Mucosa of descending colon (tissue), 3 donors: ENCODE data around the gene IFNAR1. TPM values are rescaled to one million over a fixed set of nuclear protein-coding genes. Genes with fewer than 3 reads are reported as not detected.
"Not testable (repeated sequence)": the region's sequence is repeated elsewhere in the genome, so short reads cannot be mapped to it uniquely, and the experiment has no call there.

ENCODE experiments used
- ATAC-seq: fragments of 200-7000 bp; cut with Tn5 transposase; one replicate; pipeline ENCODE4 v1.9.1; 2020; ENCODE audit warnings: mild to moderate bottlenecking, moderate library complexity
- DNase-seq, 3 donors: peaks; one replicate each; pipeline ENCODE4 v3.0.0-alpha.2; 2020
- H3K36me3 ChIP-seq: fragments of 200-600 bp; one replicate; pipeline ENCODE4 v1.8.0; 2021; ENCODE audit warnings: low read depth, mild to moderate bottlenecking
- H3K4me1 ChIP-seq: fragments of 200-600 bp; one replicate; pipeline ENCODE4 v1.8.0; 2021; ENCODE audit warnings: low read depth, mild to moderate bottlenecking
- H3K4me3 ChIP-seq: fragments of 200-600 bp; one replicate; pipeline ENCODE4 v1.8.0; 2021; ENCODE audit warnings: mild to moderate bottlenecking
- H3K9me3 ChIP-seq: fragments of 200-600 bp; one replicate; pipeline ENCODE4 v1.8.0; 2021; ENCODE audit warnings: mild to moderate bottlenecking
- CTCF ChIP-seq: fragments of 200-600 bp; IDR thresholded peaks from one replicate; pipeline ENCODE4 v1.8.0; 2022; ENCODE audit warnings: antibody characterized with exemption, mild to moderate bottlenecking
- intact Hi-C, 2 donors: fragments of 100-400 bp; cut with DNase I in 1 of 2; cut with micrococcal nuclease in 1 of 2; formaldehyde crosslinking; loops; one replicate each; pipeline versions ENCODE4 v1.11.0 to v1.11.1; 2022; cut with DNase I, micrococcal nuclease
- total RNA-seq, 3 donors: library from RNA; stranded (reverse); fragmentation: NEBNext Ultra II Directional in 2 of 3; extraction: Animal tissue kit (Norgen Biotek cat#: 25700) in 2 of 3; gene quantifications; one replicate each; pipeline versions ENCODE4 v1.2.1 to v1.2.4, GENCODE V29; 2021 to 2023
- donor health status: DM: no; HTN: no; CAD: no; lungs with moderate emphysema.
- donor health status: DM: no; HTN: no; CAD: no.
- donor health status: DM: no; HTN: yes; CAD: no.

IFNAR1 gene
- total RNA-seq, 3 donors from 2014 or later = 41.9 to 49.5 (median 43.3) TPM

DNA sequence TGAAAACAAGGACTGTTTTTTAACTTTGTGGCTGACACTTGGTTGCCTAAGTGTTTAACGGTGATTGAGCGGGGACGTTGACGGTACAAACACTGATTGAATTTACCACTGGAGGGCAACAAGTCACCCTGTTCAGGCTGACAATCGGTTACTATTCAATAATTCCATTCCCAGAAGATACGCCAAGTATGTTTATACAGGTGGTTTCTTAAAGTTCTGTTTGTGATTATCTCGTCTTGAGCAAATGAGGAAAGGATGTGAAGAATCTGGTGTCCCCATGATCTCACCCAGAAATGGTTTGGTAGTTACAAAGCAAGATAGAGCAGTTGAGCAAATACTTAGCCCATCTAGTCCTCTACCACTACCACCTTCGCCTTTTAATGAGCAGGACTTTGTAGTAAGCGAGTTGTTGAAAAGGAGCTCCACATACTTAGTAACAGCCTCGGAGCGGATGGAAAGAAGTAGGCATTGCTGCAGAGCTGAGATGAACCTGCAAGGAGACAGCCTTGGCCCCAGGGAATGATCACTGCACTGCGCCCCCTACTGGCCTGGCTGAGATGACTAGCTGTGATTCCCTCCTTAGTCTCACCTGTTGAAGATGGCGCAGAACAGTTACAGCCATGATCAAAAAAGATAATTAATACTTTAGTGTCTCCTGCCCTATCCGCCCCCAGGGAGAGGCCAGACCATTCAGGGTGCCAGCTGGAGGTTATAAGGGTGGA is 36.3 kb downstream of the IFNAR1 start:
- Histone ChIP-seq H3K4me1 (peaks cover 15% of the 10 kb centered on the region), H3K36me3 (no peaks in the 10 kb centered on the region), H3K9me3 (no peaks in the 10 kb centered on the region), H3K4me3 (no peak overlapping the region)
- ATAC-seq = peak; percentile 90
- intact Hi-C loops = loop anchor here in 1 of 2 donors (5.0 kb wide), 1 partner anchor 34 kb away; no protein-coding TSS in a partner anchor
- peak; percentile 49 for TF ChIP-seq CTCF
- DNase-seq = peak; percentile 85 to 93 (median 92)

GRCh38 chr21:33362044-33362555 is 37.3 kb downstream of the IFNAR1 start:
- no peak for TF ChIP-seq CTCF
- Histone ChIP-seq H3K4me1 (peaks cover 15% of the 10 kb centered on the region), H3K36me3 (no peaks in the 10 kb centered on the region), H3K9me3 (peaks cover 5% of the 10 kb centered on the region), H3K4me3 (no peak overlapping the region)
- peak in 1 of 3 donors; percentile 63 for DNase-seq
- peak; percentile 70 for ATAC-seq
- intact Hi-C loops = loop anchor here in 1 of 2 donors (5.0 kb wide), 1 partner anchor 35 kb away; no protein-coding TSS in a partner anchor

DNA sequence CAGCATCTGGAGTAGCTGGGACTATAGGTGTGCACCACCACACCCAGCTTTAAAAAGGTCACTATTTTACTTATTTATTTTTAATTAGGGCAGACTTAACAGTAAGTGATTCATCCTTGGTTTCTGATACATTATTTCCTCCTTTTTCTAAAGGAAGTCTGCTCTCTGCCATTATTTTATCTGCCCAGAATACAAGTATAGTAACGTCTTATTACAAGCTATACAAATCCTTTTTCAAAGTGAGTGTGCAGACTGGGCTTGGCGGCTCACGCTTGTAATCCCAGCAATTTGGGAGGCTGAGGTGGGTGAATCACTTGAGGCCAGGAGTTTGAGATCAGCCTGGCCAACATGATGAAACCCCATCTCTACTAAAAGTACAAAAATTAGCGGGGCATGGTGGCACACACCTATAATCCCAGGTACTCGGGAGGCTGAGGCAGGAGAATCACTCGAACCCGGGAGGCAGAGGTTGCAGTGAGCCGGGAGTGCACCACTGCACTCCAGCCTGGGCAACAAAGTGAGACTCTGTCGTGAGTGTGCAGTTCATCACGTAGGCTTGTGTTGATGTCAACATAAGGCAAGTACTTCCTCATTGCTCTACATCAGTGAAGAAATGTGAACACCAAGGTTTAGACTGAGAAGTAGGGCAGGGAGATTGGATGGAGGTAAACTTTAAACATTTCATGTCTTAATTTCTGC is 39.3 kb downstream of the IFNAR1 start:
- peaks cover 17% of the 10 kb centered on the region for H3K9me3 ChIP-seq
- H3K4me3 ChIP-seq, H3K36me3 ChIP-seq: not testable (repeated sequence)
- ATAC-seq (peak; percentile 65), DNase-seq (peak in 2 of 3 donors; percentile 61 to 83)
- peaks cover 15% of the 10 kb centered on the region for H3K4me1 ChIP-seq
- intact Hi-C loops = loop anchor here in 1 of 2 donors (5.0 kb wide), 1 partner anchor 37 kb away; no protein-coding TSS in a partner anchor

GRCh38 chr21:33364830-33365229 is 40.1 kb downstream of the IFNAR1 start:
- Histone ChIP-seq H3K36me3 (no peaks in the 10 kb centered on the region), H3K9me3 (peaks cover 17% of the 10 kb centered on the region), H3K4me3 (no peak overlapping the region), H3K4me1 (peaks cover 15% of the 10 kb centered on the region)
- TF ChIP-seq CTCF = no peak
- ATAC-seq = no peak
- DNase-seq = no peak
- intact Hi-C loops = loop anchor here in 1 of 2 donors (5.0 kb wide), 1 partner anchor 38 kb away; no protein-coding TSS in a partner anchor

GRCh38 chr21:33367309-33367973 is 42.7 kb downstream of the IFNAR1 start:
- Histone ChIP-seq H3K36me3 (no peaks in the 10 kb centered on the region), H3K9me3 (peaks cover 17% of the 10 kb centered on the region), H3K4me1 (no peaks in the 10 kb centered on the region), H3K4me3 (no peak overlapping the region)
- intact Hi-C loops = no loop called here
- ATAC-seq (no peak), DNase-seq (no peak)
- TF ChIP-seq CTCF = no peak
